Mammary epithelial cell (primary cell): Measurements from ENCODE around the gene FTSJ3.

Experiments used
- CTCF ChIP-seq, 2 donors: IDR thresholded peaks in 1 of 2; conservative IDR thresholded peaks in 1 of 2; 2 replicates each; pipeline ENCODE4 v1.5.1; 2011 to 2012; ENCODE audit warnings: inconsistent platforms in 2 of 2, low read length in 2 of 2, mild to moderate bottlenecking in 2 of 2, control low read depth in 1 of 2, low read depth in 1 of 2; ENCODE audit not compliant: insufficient read depth in 1 of 2; ENCODE audit errors: extremely low read depth in 1 of 2
- EZH2 ChIP-seq: IDR thresholded peaks from 2 replicates; pipeline ENCODE4 v1.6.1; 2012; ENCODE audit warnings: low read length, inconsistent platforms, borderline replicate concordance

- TF ChIP-seq EZH2, result no peak
- TF ChIP-seq CTCF (conservative IDR thresholded peaks at IDR 0.05 in 1 of 2, IDR thresholded peaks at IDR 0.05 in 1 of 2; ENCODE audit: extremely low read depth in 1 of 2, insufficient read depth in 1 of 2, low read depth in 1 of 2, low read length in 2 of 2), result no peak
Measured at GRCh38 chr17:63783522-63783921, 43.9 kb downstream of the FTSJ3 start.
